Adipocyte (in vitro differentiated cells): ENCODE data around the gene RBM45.
"Not testable (repeated sequence)": the region's sequence is repeated elsewhere in the genome, so short reads cannot be mapped to it uniquely, and the experiment has no call there.

Experiments
- DNase-seq: peaks from one replicate; pipeline ENCODE4 v3.0.0-alpha.2; 2015; ENCODE audit warnings: low read depth
- H3K27me3 ChIP-seq: replicated peaks from 2 replicates; pipeline ENCODE4 v1.7.0; 2013; ENCODE audit warnings: mild to moderate bottlenecking, low read length, moderate library complexity; ENCODE audit not compliant: control insufficient read depth, insufficient read depth
- H3K36me3 ChIP-seq: 2 replicates; pipeline ENCODE4 v1.7.0; 2013; ENCODE audit warnings: low read length, mild to moderate bottlenecking, moderate library complexity; ENCODE audit not compliant: control insufficient read depth, insufficient read depth, severe bottlenecking
- H3K4me1 ChIP-seq: 2 replicates; pipeline ENCODE4 v1.7.0; 2013; ENCODE audit warnings: mild to moderate bottlenecking, low read length, moderate library complexity; ENCODE audit not compliant: control insufficient read depth, insufficient read depth
- H3K4me3 ChIP-seq: 2 replicates; pipeline ENCODE4 v1.7.0; 2013; ENCODE audit warnings: mild to moderate bottlenecking, low read length, moderate library complexity
- H3K9ac ChIP-seq: 2 replicates; pipeline ENCODE4 v1.7.0; 2013; ENCODE audit warnings: mild to moderate bottlenecking, low read length, moderate library complexity
- H3K9me3 ChIP-seq: 2 replicates; pipeline ENCODE4 v1.7.0; 2013; ENCODE audit warnings: mild to moderate bottlenecking, low read length, moderate library complexity; ENCODE audit not compliant: control insufficient read depth

Gene RBM45

DNA sequence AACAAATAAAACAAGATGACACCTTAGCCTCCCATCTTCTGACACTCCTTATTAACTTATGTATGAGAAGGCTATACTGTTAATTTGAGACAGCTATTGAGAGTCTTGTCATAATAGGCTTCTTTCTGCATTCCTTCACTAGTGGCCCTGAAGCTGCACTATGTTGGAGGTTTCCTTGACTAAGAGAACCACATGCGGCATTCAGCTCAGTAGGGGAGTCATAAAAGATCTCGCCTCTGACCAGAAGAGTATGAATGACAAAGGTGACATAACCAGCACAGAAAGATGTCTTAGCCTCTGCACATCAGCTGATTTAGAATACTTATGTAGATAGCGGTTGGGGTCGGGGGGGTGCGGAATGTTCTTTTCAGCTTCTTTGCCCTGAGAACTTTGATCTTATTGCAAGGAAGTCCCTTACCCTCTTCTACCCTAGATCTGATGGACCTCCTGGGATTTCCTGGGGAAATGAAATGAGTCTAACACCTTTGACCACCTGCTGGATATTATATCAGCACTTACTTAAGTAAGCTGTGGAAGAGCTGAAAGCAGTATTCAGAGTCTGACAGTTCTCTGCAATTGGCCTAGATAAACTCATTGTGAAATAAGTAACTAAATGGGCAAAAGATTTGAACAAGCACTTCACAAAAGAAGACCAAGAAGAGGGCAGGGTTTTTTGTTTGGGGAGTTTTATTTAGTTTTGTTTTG, 24.2 kb downstream of the RBM45 start:
- Histone ChIP-seq H3K4me3 (no peak overlapping the region), H3K9me3 (no peaks in the 10 kb centered on the region), H3K9ac (no peak overlapping the region), H3K4me1 (no peaks in the 10 kb centered on the region), H3K36me3 (peaks cover 16% of the 10 kb centered on the region), H3K27me3 (no peaks in the 10 kb centered on the region)
- DNase-seq: no peak

GRCh38 chr2:178142274-178143065, 30.2 kb downstream of the RBM45 start:
- no peaks in the 10 kb centered on the region for H3K27me3 ChIP-seq
- no peaks in the 10 kb centered on the region for H3K4me1 ChIP-seq
- no peaks in the 10 kb centered on the region for H3K9me3 ChIP-seq
- no peak overlapping the region for H3K9ac ChIP-seq
- peak; percentile 15 for DNase-seq
- H3K4me3 ChIP-seq: no peak overlapping the region
- H3K36me3 ChIP-seq: no peaks in the 10 kb centered on the region

DNA sequence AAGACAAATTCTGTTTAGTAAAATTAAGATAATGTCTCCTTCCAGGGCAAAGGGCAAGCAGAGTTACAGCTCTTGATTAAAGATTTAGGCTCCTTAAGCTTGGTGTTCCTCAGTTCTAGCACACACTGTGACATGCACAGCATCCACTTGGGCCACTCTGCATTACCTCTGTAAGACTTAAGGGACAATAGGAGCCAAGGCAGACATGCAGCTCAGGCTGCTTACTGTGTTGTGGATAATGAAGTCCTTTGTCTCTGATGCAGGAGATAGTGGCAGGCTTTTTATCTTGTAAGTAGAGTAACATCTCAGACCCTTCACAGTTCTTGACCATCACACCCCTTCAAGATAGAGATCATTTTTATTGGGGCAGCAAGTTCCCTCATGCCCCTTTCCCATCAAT, 31.2 kb downstream of the RBM45 start:
- Histone ChIP-seq H3K4me1 (no peaks in the 10 kb centered on the region), H3K4me3 (no peak overlapping the region), H3K27me3 (no peaks in the 10 kb centered on the region), H3K9ac (no peak overlapping the region), H3K36me3 (no peaks in the 10 kb centered on the region), H3K9me3 (no peaks in the 10 kb centered on the region)
- DNase-seq: no peak

GRCh38 chr2:178152033-178152432, 39.8 kb downstream of the RBM45 start:
- DNase-seq: peak; percentile 40
- no peaks in the 10 kb centered on the region for H3K36me3 ChIP-seq
- H3K4me3 ChIP-seq: no peak overlapping the region
- peaks cover 7% of the 10 kb centered on the region for H3K4me1 ChIP-seq
- no peaks in the 10 kb centered on the region for H3K27me3 ChIP-seq
- H3K9ac ChIP-seq: no peak overlapping the region
- no peaks in the 10 kb centered on the region for H3K9me3 ChIP-seq

GRCh38 chr2:178152542-178152941, 40.3 kb downstream of the RBM45 start:
- no peaks in the 10 kb centered on the region for H3K27me3 ChIP-seq
- no peaks in the 10 kb centered on the region for H3K9me3 ChIP-seq
- no peak overlapping the region for H3K4me3 ChIP-seq
- no peaks in the 10 kb centered on the region for H3K36me3 ChIP-seq
- DNase-seq: no peak
- peaks cover 7% of the 10 kb centered on the region for H3K4me1 ChIP-seq
- no peak overlapping the region for H3K9ac ChIP-seq

- DNase-seq: no peak
- H3K27me3 ChIP-seq: no peaks in the 10 kb centered on the region
- H3K4me3 ChIP-seq: no peak overlapping the region
- no peaks in the 10 kb centered on the region for H3K9me3 ChIP-seq
- H3K36me3 ChIP-seq: no peaks in the 10 kb centered on the region
- H3K4me1 ChIP-seq: peaks cover 7% of the 10 kb centered on the region
- H3K9ac ChIP-seq: no peak overlapping the region
Observed at GRCh38 chr2:178152977-178153376, 40.7 kb downstream of the RBM45 start.

- H3K4me3 ChIP-seq, H3K9ac ChIP-seq, DNase-seq, H3K4me1 ChIP-seq, H3K9me3 ChIP-seq, H3K27me3 ChIP-seq, H3K36me3 ChIP-seq: not testable (repeated sequence)
Observed at GRCh38 chr2:178153878-178154277, 41.6 kb downstream of the RBM45 start.

DNA sequence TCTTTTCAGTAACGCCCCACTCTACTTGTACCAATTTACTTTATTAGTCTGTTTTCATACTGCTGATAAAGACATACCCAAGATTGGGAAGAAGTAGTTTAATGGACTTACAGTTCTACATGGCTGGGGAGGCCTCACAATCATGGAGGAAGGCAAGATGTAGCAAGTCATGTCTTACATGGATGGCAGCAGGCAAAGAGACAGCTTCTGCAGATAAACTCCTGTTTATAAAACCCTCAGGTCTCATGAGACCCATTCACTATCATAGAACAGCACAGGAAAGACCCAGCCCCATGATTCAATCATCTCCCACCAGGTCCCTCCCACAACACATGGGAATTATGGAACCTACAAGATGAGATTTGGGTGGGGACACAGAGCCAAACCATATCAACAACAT, 43.3 kb downstream of the RBM45 start:
- no peak overlapping the region for H3K9ac ChIP-seq
- peaks cover 7% of the 10 kb centered on the region for H3K4me1 ChIP-seq
- DNase-seq: no peak
- H3K9me3 ChIP-seq: no peaks in the 10 kb centered on the region
- no peaks in the 10 kb centered on the region for H3K27me3 ChIP-seq
- H3K4me3 ChIP-seq: no peak overlapping the region
- H3K36me3 ChIP-seq: no peaks in the 10 kb centered on the region

GRCh38 chr2:178157574-178157973, 45.3 kb downstream of the RBM45 start:
- Histone ChIP-seq H3K4me3 (no peak overlapping the region), H3K27me3 (no peaks in the 10 kb centered on the region), H3K9me3 (no peaks in the 10 kb centered on the region), H3K36me3 (no peaks in the 10 kb centered on the region), H3K9ac (no peak overlapping the region), H3K4me1 (peaks cover 2% of the 10 kb centered on the region)
- DNase-seq: no peak

GRCh38 chr2:178159966-178160365, 47.7 kb downstream of the RBM45 start:
- DNase-seq: no peak
- Histone ChIP-seq H3K9ac (no peak overlapping the region), H3K27me3 (no peaks in the 10 kb centered on the region), H3K4me3 (no peak overlapping the region), H3K4me1 (no peaks in the 10 kb centered on the region), H3K9me3 (no peaks in the 10 kb centered on the region), H3K36me3 (no peaks in the 10 kb centered on the region)

DNA sequence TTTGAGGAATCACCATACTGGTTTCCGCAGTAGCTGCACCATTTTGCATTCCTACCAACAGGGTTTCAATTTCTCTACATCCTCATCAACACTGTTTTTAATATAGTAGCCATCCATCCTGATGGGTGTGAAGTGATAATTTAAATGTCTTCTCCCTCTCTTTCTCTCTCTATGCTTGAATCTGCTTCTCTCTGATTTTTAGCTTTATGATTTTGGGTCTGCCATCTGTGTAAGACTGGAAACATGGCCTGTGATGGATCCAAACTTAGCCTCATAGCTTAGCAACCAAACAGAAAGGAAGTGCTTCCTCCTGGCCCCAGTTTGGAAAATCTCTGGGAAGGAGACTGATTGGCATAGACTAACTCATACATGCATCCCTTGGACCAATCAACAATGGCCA, 48.4 kb downstream of the RBM45 start:
- Histone ChIP-seq H3K9ac (no peak overlapping the region), H3K4me1 (no peaks in the 10 kb centered on the region), H3K36me3 (no peaks in the 10 kb centered on the region), H3K4me3 (no peak overlapping the region), H3K9me3 (no peaks in the 10 kb centered on the region), H3K27me3 (no peaks in the 10 kb centered on the region)
- DNase-seq: no peak
